22Rv1 (cell line): ENCODE results near the gene NSG1.

Source experiments
- CTCF ChIP-seq: fragments of 450-650 bp; IDR thresholded peaks from 2 replicates; pipeline ENCODE4 v1.5.1; 2017; ENCODE audit warnings: mild to moderate bottlenecking
- ZFX ChIP-seq: fragments of 450-650 bp; IDR thresholded peaks from 2 replicates; pipeline ENCODE4 v1.6.1; 2017; ENCODE audit warnings: antibody characterized with exemption, borderline replicate concordance

- TF ChIP-seq CTCF, result no peak
- TF ChIP-seq ZFX, result no peak
These were observed 19.8 kb downstream of the NSG1 start for GRCh38 chr4:4406455-4407298.
